Esophagus muscularis mucosa (tissue), 4 donors: ENCODE results near the gene CD274.

Source experiments
- EP300 ChIP-seq: sonication (generic); formaldehyde crosslinking; IDR thresholded peaks from one replicate; pipeline ENCODE4 v1.6.1; 2017; ENCODE audit warnings: antibody characterized with exemption
- POLR2A ChIP-seq: fragments of 450-650 bp; IDR thresholded peaks from one replicate; pipeline ENCODE4 v1.6.1; 2017; ENCODE audit warnings: antibody characterized with exemption, moderate library complexity, mild to moderate bottlenecking, low read depth
- TF ChIP-seq, protein P1 (sequence below), 3 experiments: fragments of 200-600 bp in 2 of 3; fragments of 450-650 bp in 1 of 3; sonication (generic) in 2 of 3; IDR thresholded peaks; one replicate each; pipeline ENCODE4 v1.5.1; 2017 to 2019; ENCODE audit warnings: antibody characterized with exemption in 3 of 3, mild to moderate bottlenecking in 2 of 3, moderate library complexity in 1 of 3

DNA sequence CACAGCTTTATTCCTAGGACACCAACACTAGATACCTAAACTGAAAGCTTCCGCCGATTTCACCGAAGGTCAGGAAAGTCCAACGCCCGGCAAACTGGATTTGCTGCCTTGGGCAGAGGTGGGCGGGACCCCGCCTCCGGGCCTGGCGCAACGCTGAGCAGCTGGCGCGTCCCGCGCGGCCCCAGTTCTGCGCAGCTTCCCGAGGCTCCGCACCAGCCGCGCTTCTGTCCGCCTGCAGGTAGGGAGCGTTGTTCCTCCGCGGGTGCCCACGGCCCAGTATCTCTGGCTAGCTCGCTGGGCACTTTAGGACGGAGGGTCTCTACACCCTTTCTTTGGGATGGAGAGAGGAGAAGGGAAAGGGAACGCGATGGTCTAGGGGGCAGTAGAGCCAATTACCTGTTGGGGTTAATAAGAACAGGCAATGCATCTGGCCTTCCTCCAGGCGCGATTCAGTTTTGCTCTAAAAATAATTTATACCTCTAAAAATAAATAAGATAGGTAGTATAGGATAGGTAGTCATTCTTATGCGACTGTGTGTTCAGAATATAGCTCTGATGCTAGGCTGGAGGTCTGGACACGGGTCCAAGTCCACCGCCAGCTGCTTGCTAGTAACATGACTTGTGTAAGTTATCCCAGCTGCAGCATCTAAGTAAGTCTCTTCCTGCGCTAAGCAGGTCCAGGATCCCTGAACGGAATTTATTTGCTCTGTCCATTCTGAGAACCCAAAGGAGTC lies at the start of gene CD274:
- no peak for TF ChIP-seq POLR2A
- TF ChIP-seq, protein P1, sequence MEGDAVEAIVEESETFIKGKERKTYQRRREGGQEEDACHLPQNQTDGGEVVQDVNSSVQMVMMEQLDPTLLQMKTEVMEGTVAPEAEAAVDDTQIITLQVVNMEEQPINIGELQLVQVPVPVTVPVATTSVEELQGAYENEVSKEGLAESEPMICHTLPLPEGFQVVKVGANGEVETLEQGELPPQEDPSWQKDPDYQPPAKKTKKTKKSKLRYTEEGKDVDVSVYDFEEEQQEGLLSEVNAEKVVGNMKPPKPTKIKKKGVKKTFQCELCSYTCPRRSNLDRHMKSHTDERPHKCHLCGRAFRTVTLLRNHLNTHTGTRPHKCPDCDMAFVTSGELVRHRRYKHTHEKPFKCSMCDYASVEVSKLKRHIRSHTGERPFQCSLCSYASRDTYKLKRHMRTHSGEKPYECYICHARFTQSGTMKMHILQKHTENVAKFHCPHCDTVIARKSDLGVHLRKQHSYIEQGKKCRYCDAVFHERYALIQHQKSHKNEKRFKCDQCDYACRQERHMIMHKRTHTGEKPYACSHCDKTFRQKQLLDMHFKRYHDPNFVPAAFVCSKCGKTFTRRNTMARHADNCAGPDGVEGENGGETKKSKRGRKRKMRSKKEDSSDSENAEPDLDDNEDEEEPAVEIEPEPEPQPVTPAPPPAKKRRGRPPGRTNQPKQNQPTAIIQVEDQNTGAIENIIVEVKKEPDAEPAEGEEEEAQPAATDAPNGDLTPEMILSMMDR (IDR thresholded peaks at IDR 0.05), result peak; percentile 75 to 81 (median 75)
- TF ChIP-seq EP300, result no peak
